ENCODE results near the gene VPS26A.

GRCh38 chr10:69142983-69143382 is 19.0 kb downstream of the VPS26A start:
- TF ChIP-seq EZH2 (IDR thresholded peaks at IDR 0.05; ENCODE audit: borderline replicate concordance, low read depth, low read length, poor library complexity, severe bottlenecking) (no peak), CTCF (conservative IDR thresholded peaks at IDR 0.05; ENCODE audit: low read depth, low read length) (no peak)
